ENCODE measurements around the gene OGG1.

OGG1 gene

GRCh38 chr3:9716801-9717555 lies 32.8 kb upstream of the OGG1 start:
- TF ChIP-seq GATA3 (IDR thresholded peaks at IDR 0.05; ENCODE audit: low read depth, low read length), result no peak
- no peak for TF ChIP-seq GATA2 (IDR thresholded peaks at IDR 0.05; ENCODE audit: low read depth, low read length)

- TF ChIP-seq GATA2 (IDR thresholded peaks at IDR 0.05; ENCODE audit: low read depth, low read length) (no peak), GATA3 (IDR thresholded peaks at IDR 0.05; ENCODE audit: low read depth, low read length) (no peak)
Measured at GRCh38 chr3:9717563-9717962, 32.2 kb upstream of the OGG1 start.

GRCh38 chr3:9718118-9718517 lies 31.6 kb upstream of the OGG1 start:
- TF ChIP-seq GATA3 (IDR thresholded peaks at IDR 0.05; ENCODE audit: low read depth, low read length), result no peak
- TF ChIP-seq GATA2 (IDR thresholded peaks at IDR 0.05; ENCODE audit: low read depth, low read length), result no peak

GRCh38 chr3:9721015-9721699 lies 28.6 kb upstream of the OGG1 start:
- TF ChIP-seq GATA2 (IDR thresholded peaks at IDR 0.05; ENCODE audit: low read depth, low read length) (no peak), GATA3 (IDR thresholded peaks at IDR 0.05; ENCODE audit: low read depth, low read length) (no peak)

- TF ChIP-seq GATA3 (IDR thresholded peaks at IDR 0.05; ENCODE audit: low read depth, low read length) (no peak), GATA2 (IDR thresholded peaks at IDR 0.05; ENCODE audit: low read depth, low read length) (no peak)
Measured at GRCh38 chr3:9721700-9722060, 28.1 kb upstream of the OGG1 start.

- no peak for TF ChIP-seq GATA3 (IDR thresholded peaks at IDR 0.05; ENCODE audit: low read depth, low read length)
- TF ChIP-seq GATA2 (IDR thresholded peaks at IDR 0.05; ENCODE audit: low read depth, low read length), result no peak
Measured at GRCh38 chr3:9725775-9726515, 23.8 kb upstream of the OGG1 start.

GRCh38 chr3:9727041-9727595 lies 22.6 kb upstream of the OGG1 start:
- TF ChIP-seq GATA2 (IDR thresholded peaks at IDR 0.05; ENCODE audit: low read depth, low read length) (no peak), GATA3 (IDR thresholded peaks at IDR 0.05; ENCODE audit: low read depth, low read length) (no peak)

GRCh38 chr3:9727743-9728142 lies 22.0 kb upstream of the OGG1 start:
- TF ChIP-seq GATA2 (IDR thresholded peaks at IDR 0.05; ENCODE audit: low read depth, low read length), result no peak
- no peak for TF ChIP-seq GATA3 (IDR thresholded peaks at IDR 0.05; ENCODE audit: low read depth, low read length)

GRCh38 chr3:9729419-9729818 lies 20.3 kb upstream of the OGG1 start:
- TF ChIP-seq GATA3 (IDR thresholded peaks at IDR 0.05; ENCODE audit: low read depth, low read length) (no peak), GATA2 (IDR thresholded peaks at IDR 0.05; ENCODE audit: low read depth, low read length) (no peak)

GRCh38 chr3:9730657-9731205 lies 19.0 kb upstream of the OGG1 start:
- TF ChIP-seq GATA3 (IDR thresholded peaks at IDR 0.05; ENCODE audit: low read depth, low read length), result no peak
- TF ChIP-seq GATA2 (IDR thresholded peaks at IDR 0.05; ENCODE audit: low read depth, low read length), result no peak

- TF ChIP-seq GATA2 (IDR thresholded peaks at IDR 0.05; ENCODE audit: low read depth, low read length), result no peak
- no peak for TF ChIP-seq GATA3 (IDR thresholded peaks at IDR 0.05; ENCODE audit: low read depth, low read length)
Measured at GRCh38 chr3:9731206-9732079, 18.3 kb upstream of the OGG1 start, which contains the start of gene BRPF1. Gene BRPF1 (plus strand): TSS chr3:9731735. CDS start chr3:9734141, 2,406 bp downstream.

- no peak for TF ChIP-seq GATA2 (IDR thresholded peaks at IDR 0.05; ENCODE audit: low read depth, low read length)
- no peak for TF ChIP-seq GATA3 (IDR thresholded peaks at IDR 0.05; ENCODE audit: low read depth, low read length)
Measured at GRCh38 chr3:9732080-9732739, 17.5 kb upstream of the OGG1 start.

GRCh38 chr3:9732740-9733115 lies 17.0 kb upstream of the OGG1 start:
- TF ChIP-seq GATA2 (IDR thresholded peaks at IDR 0.05; ENCODE audit: low read depth, low read length) (no peak), GATA3 (IDR thresholded peaks at IDR 0.05; ENCODE audit: low read depth, low read length) (no peak)
